Duodenal mucosa (tissue), 2 donors: ENCODE results near the gene GATA2.

ENCODE experiments used
- H3K27ac ChIP-seq: one replicate; pipeline ENCODE4 v1.7.0; 2013; ENCODE audit warnings: low read depth, low read length
- H3K27me3 ChIP-seq, 2 donors: one replicate each; pipeline ENCODE4 v1.7.0; 2013; ENCODE audit warnings: low read length in 2 of 2, control low read depth in 1 of 2; ENCODE audit not compliant: insufficient read depth in 2 of 2, control insufficient read depth in 1 of 2
- H3K36me3 ChIP-seq, 2 donors: one replicate each; pipeline ENCODE4 v1.7.0; 2013; ENCODE audit warnings: low read length in 2 of 2, control low read depth in 1 of 2; ENCODE audit not compliant: insufficient read depth in 2 of 2, control insufficient read depth in 1 of 2
- H3K4me1 ChIP-seq, 2 donors: one replicate each; pipeline ENCODE4 v1.7.0; 2013; ENCODE audit warnings: low read length in 2 of 2, control low read depth in 1 of 2; ENCODE audit not compliant: insufficient read depth in 2 of 2, control insufficient read depth in 1 of 2
- H3K4me3 ChIP-seq, 2 donors: one replicate each; pipeline ENCODE4 v1.7.0; 2013; ENCODE audit warnings: low read length in 2 of 2, low read depth in 1 of 2
- H3K9ac ChIP-seq, 2 donors: one replicate each; pipeline ENCODE4 v1.7.0; 2013; ENCODE audit warnings: low read length in 2 of 2, low read depth in 1 of 2
- H3K9me3 ChIP-seq, 2 donors: one replicate each; pipeline ENCODE4 v1.7.0; 2013; ENCODE audit warnings: low read length in 2 of 2, control low read depth in 1 of 2; ENCODE audit not compliant: control insufficient read depth in 1 of 2

Gene GATA2

GRCh38 chr3:128503164-128503651 is 10.2 kb upstream of the GATA2 start:
- Histone ChIP-seq H3K27ac (no peak overlapping the region), H3K9me3 (no peaks in the 10 kb centered on the region), H3K36me3 (no peaks in the 10 kb centered on the region), H3K9ac (no peak overlapping the region), H3K4me1 (no peaks in the 10 kb centered on the region), H3K27me3 (peaks cover 38 to 40% of the 10 kb centered on the region in 2 donors), H3K4me3 (no peak overlapping the region)

- Histone ChIP-seq H3K27ac (no peak overlapping the region), H3K9ac (no peak overlapping the region), H3K4me3 (no peak overlapping the region), H3K4me1 (no peaks in the 10 kb centered on the region), H3K27me3 (peaks cover 35 to 41% of the 10 kb centered on the region in 2 donors), H3K9me3 (no peaks in the 10 kb centered on the region), H3K36me3 (no peaks in the 10 kb centered on the region)
Measured at GRCh38 chr3:128502712-128503111, 9.7 kb upstream of the GATA2 start.

GRCh38 chr3:128501431-128501830 is 8.4 kb upstream of the GATA2 start:
- Histone ChIP-seq H3K4me3 (no peak overlapping the region), H3K4me1 (peaks cover 0 to 8% of the 10 kb centered on the region in 2 donors), H3K36me3 (no peaks in the 10 kb centered on the region), H3K9ac (no peak overlapping the region), H3K27ac (no peak overlapping the region), H3K9me3 (no peaks in the 10 kb centered on the region), H3K27me3 (peaks cover 39 to 41% of the 10 kb centered on the region in 2 donors)

- peaks cover 0 to 8% of the 10 kb centered on the region in 2 donors for H3K4me1 ChIP-seq
Measured at GRCh38 chr3:128500556-128500955, 7.6 kb upstream of the GATA2 start.

GRCh38 chr3:128499724-128500275 is 6.8 kb upstream of the GATA2 start:
- H3K36me3 ChIP-seq, result no peaks in the 10 kb centered on the region
- no peak overlapping the region for H3K27ac ChIP-seq
- H3K27me3 ChIP-seq, result peaks cover 50 to 53% of the 10 kb centered on the region in 2 donors
- H3K9me3 ChIP-seq, result no peaks in the 10 kb centered on the region
- H3K9ac ChIP-seq, result no peak overlapping the region
- no peak overlapping the region for H3K4me3 ChIP-seq
- peaks cover 0 to 8% of the 10 kb centered on the region in 2 donors for H3K4me1 ChIP-seq

More at GRCh38 chr3:128500556-128500955, 7.6 kb upstream of the GATA2 start:
- peaks cover 42 to 46% of the 10 kb centered on the region in 2 donors for H3K27me3 ChIP-seq
- no peak overlapping the region for H3K9ac ChIP-seq
- H3K9me3 ChIP-seq, result no peaks in the 10 kb centered on the region
- H3K27ac ChIP-seq, result no peak overlapping the region
- no peak overlapping the region for H3K4me3 ChIP-seq
- H3K36me3 ChIP-seq, result no peaks in the 10 kb centered on the region

GRCh38 chr3:128498901-128499530 is 6.0 kb upstream of the GATA2 start:
- H3K4me3 ChIP-seq, result no peak overlapping the region
- H3K9ac ChIP-seq, result no peak overlapping the region
- no peaks in the 10 kb centered on the region for H3K36me3 ChIP-seq
- peaks cover 55 to 60% of the 10 kb centered on the region in 2 donors for H3K27me3 ChIP-seq
- H3K27ac ChIP-seq, result no peak overlapping the region
- no peaks in the 10 kb centered on the region for H3K9me3 ChIP-seq
- peaks cover 0 to 8% of the 10 kb centered on the region in 2 donors for H3K4me1 ChIP-seq

GRCh38 chr3:128498127-128498626 is 5.2 kb upstream of the GATA2 start:
- Histone ChIP-seq H3K9me3 (no peaks in the 10 kb centered on the region), H3K27ac (no peak overlapping the region), H3K4me3 (no peak overlapping the region), H3K27me3 (peaks cover 64 to 68% of the 10 kb centered on the region in 2 donors), H3K4me1 (peaks cover 0 to 8% of the 10 kb centered on the region in 2 donors), H3K36me3 (no peaks in the 10 kb centered on the region), H3K9ac (no peak overlapping the region)

- H3K9me3 ChIP-seq, result no peaks in the 10 kb centered on the region
- no peak overlapping the region for H3K9ac ChIP-seq
- peaks cover 69 to 74% of the 10 kb centered on the region in 2 donors for H3K27me3 ChIP-seq
- H3K36me3 ChIP-seq, result no peaks in the 10 kb centered on the region
- no peak overlapping the region for H3K27ac ChIP-seq
- peak overlapping the region; percentile 17 to 53 for H3K4me3 ChIP-seq
- peaks cover 0 to 8% of the 10 kb centered on the region in 2 donors for H3K4me1 ChIP-seq
Measured at GRCh38 chr3:128497305-128498126, 4.5 kb upstream of the GATA2 start.

GRCh38 chr3:128496602-128497304 is 3.8 kb upstream of the GATA2 start:
- Histone ChIP-seq H3K36me3 (no peaks in the 10 kb centered on the region), H3K9me3 (no peaks in the 10 kb centered on the region), H3K4me1 (peaks cover 0 to 8% of the 10 kb centered on the region in 2 donors), H3K4me3 (peak overlapping the region; percentile 17 to 53), H3K9ac (no peak overlapping the region), H3K27ac (no peak overlapping the region), H3K27me3 (peaks cover 77 to 80% of the 10 kb centered on the region in 2 donors)
